Ovary (tissue), 9 donors: ENCODE results near the gene PRRC1. TPM values are rescaled to one million over a fixed set of nuclear protein-coding genes. Genes with fewer than 3 reads are reported as not detected.
A peak's percentile ranks its signal among the peaks of the same experiment; 100 is the strongest.

ENCODE experiments used
- DNase-seq, 5 donors: peaks; one replicate each; pipeline ENCODE4 v3.0.0-alpha.2; 2019 to 2020
- H3K27ac ChIP-seq, 2 donors: fragments of 200-600 bp; one replicate each; pipeline versions ENCODE4 v1.5.1 to v1.8.0; 2019 to 2022
- H3K27me3 ChIP-seq: fragments of 200-600 bp; one replicate; pipeline ENCODE4 v1.8.0; 2022
- H3K36me3 ChIP-seq: fragments of 200-600 bp; sonication (generic); one replicate; pipeline ENCODE4 v1.5.1; 2019
- H3K4me1 ChIP-seq: one replicate; pipeline ENCODE4 v1.8.1; 2013; ENCODE audit warnings: mild to moderate bottlenecking, moderate library complexity; ENCODE audit not compliant: insufficient read depth
- H3K4me3 ChIP-seq: fragments of 200-600 bp; sonication (generic); one replicate; pipeline ENCODE4 v1.5.1; 2017
- H3K9me3 ChIP-seq, 2 donors: fragments of 200-600 bp in 1 of 2; sonication (generic) in 1 of 2; one replicate each; pipeline versions ENCODE4 v1.5.1 to v1.8.1; 2013 to 2019; ENCODE audit warnings: mild to moderate bottlenecking in 1 of 2, moderate library complexity in 1 of 2
- EP300 ChIP-seq: sonication (generic); formaldehyde crosslinking; IDR thresholded peaks from one replicate; pipeline ENCODE4 v1.6.1; 2017; ENCODE audit warnings: antibody characterized with exemption
- POLR2A ChIP-seq: fragments of 450-650 bp; IDR thresholded peaks from one replicate; pipeline ENCODE4 v1.6.1; 2017; ENCODE audit warnings: antibody characterized with exemption, mild to moderate bottlenecking, moderate library complexity
- WGBS, 3 donors: extraction: QIAGEN DNeasy Blood & Tissue Kit in 1 of 3; methylation state at CpG; one replicate each; pipeline versions ENCODE4 v1.1.5 to v1.1.7; 2013 to 2017; 5-methylcytosine and 5-hydroxymethylcytosine counted together
- intact Hi-C, 4 donors: fragments of 100-400 bp; cut with DNase I; formaldehyde crosslinking; loops; one replicate each; pipeline versions ENCODE4 v1.11.0 to v1.15.1; 2022 to 2023
- polyA plus RNA-seq, 2 donors: library from polyadenylated mRNA; stranded (reverse); fragments of 200-250 nt in 1 of 2; fragments of 350-450 nt in 1 of 2; fragmentation: Illumina TruSeq in 1 of 2; extraction: RNeasy Lipid Tissue Mini Kit (QIAGEN cat#74804) in 1 of 2; gene quantifications; one replicate each; pipeline ENCODE4 v1.2.3, GENCODE V29; 2013 to 2014
- total RNA-seq, 7 donors: library from RNA; depleted of rRNA in 2 of 7; stranded (reverse); fragments of >200 nt in 2 of 7; fragmentation: NEBNext Ultra II Directional in 3 of 7; extraction: Animal tissue kit (Norgen Biotek cat#: 25700) in 3 of 7; gene quantifications; one replicate each; pipeline versions ENCODE4 v1.1.0 to v1.2.4, GENCODE V29; 2016 to 2023
- TF ChIP-seq, protein P1 (sequence below), 3 donors: fragments of 450-650 bp in 2 of 3; fragments of 200-600 bp in 1 of 3; IDR thresholded peaks; one replicate each; pipeline versions ENCODE4 v1.5.1 to v1.8.0; 2016 to 2022; ENCODE audit warnings: antibody characterized with exemption in 3 of 3, mild to moderate bottlenecking in 1 of 3
- donor health status: DM: no; HTN: no; CAD: no; lungs with moderate emphysema.
- donor health status: DM: no; HTN: no; CAD: no.
- donor health status: Bipolar disorder and iron deficiency.
- donor health status: DM: yes; HTN: yes; CAD: no.
- donor health status: DM: no; HTN: no; CAD: no.
- donor health status: DM: yes; HTN: yes; CAD: no.

Gene PRRC1
- total and polyA plus RNA-seq, 9 donors, result 19.0 to 59.0 (median 46.1) TPM

DNA sequence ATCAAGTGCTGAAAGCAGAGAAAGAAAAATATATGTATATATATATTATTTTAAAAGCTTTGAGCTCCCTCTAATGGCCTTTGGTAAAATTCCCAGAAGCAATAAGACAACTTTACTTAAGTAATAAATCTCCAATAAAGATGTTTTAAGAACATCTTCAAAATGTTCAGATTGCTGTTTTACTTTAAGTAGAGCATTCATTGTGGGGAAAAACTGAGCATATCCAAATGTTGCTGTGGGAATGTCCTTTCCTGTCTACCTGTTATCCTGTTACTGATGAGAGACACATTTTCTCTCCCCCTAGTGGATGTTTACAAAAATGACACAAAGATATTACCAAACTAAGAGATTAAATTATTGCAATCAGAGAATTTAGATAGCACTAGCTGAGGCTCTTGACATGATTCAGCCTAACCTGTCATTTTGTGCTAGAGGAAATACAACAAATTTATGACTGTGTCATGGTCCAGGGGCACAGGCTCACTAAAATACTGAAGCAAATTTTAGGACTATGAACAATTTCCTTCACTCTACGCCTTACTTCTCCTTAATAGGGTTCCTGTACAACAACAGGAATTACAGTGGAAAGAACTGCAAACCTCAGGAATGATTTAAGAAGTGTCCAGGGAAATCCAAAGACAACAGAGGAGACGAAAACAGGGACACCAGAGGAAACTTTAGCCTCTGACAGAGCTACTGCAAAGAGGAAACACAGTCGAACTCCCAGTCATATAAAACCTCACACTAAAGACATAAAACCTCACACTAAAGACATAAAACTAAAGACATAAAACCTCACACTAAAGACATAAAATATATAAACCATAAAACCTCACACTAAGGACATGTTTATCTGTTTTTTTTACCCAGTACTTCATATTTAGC lies 24.3 kb upstream of the PRRC1 start:
- no peaks in the 10 kb centered on the region for H3K4me1 ChIP-seq
- H3K36me3 ChIP-seq, result no peaks in the 10 kb centered on the region
- no peak overlapping the region for H3K27ac ChIP-seq
- intact Hi-C loops, result loop anchor here in 2 of 4 donors (5.0 to 10.0 kb wide), 2 partner anchors 656 to 658 kb away; no protein-coding TSS in a partner anchor
- no peaks in the 10 kb centered on the region for H3K27me3 ChIP-seq
- no peak for TF ChIP-seq EP300
- TF ChIP-seq, protein P1, sequence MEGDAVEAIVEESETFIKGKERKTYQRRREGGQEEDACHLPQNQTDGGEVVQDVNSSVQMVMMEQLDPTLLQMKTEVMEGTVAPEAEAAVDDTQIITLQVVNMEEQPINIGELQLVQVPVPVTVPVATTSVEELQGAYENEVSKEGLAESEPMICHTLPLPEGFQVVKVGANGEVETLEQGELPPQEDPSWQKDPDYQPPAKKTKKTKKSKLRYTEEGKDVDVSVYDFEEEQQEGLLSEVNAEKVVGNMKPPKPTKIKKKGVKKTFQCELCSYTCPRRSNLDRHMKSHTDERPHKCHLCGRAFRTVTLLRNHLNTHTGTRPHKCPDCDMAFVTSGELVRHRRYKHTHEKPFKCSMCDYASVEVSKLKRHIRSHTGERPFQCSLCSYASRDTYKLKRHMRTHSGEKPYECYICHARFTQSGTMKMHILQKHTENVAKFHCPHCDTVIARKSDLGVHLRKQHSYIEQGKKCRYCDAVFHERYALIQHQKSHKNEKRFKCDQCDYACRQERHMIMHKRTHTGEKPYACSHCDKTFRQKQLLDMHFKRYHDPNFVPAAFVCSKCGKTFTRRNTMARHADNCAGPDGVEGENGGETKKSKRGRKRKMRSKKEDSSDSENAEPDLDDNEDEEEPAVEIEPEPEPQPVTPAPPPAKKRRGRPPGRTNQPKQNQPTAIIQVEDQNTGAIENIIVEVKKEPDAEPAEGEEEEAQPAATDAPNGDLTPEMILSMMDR (IDR thresholded peaks at IDR 0.05), result peak in 2 of 3 donors; percentile 5 to 55
- TF ChIP-seq POLR2A, result no peak
- H3K4me3 ChIP-seq, result no peak overlapping the region
- no peaks in the 10 kb centered on the region for H3K9me3 ChIP-seq
- WGBS, 3 donors, result 56 to 62% (median 61%) methylated on average over 3 of the region's 3 CpGs
- DNase-seq, result no peak

GRCh38 chr5:127498548-127498947 lies 18.9 kb upstream of the PRRC1 start:
- 74 to 89% (median 80%) methylated on average over 1 of the region's 1 CpG for WGBS, 3 donors
- intact Hi-C loops, result loop anchor here in 1 of 4 donors (10.0 kb wide), 1 partner anchor 664 kb away; no protein-coding TSS in a partner anchor
- Histone ChIP-seq H3K36me3 (no peaks in the 10 kb centered on the region), H3K4me3 (no peak overlapping the region), H3K27ac (no peak overlapping the region), H3K4me1 (no peaks in the 10 kb centered on the region), H3K27me3 (no peaks in the 10 kb centered on the region), H3K9me3 (no peaks in the 10 kb centered on the region)
- TF ChIP-seq EP300 (no peak), POLR2A (no peak)
- TF ChIP-seq, protein P1 (IDR thresholded peaks at IDR 0.05), result no peak
- DNase-seq, result no peak

GRCh38 chr5:127505905-127506304 lies 11.5 kb upstream of the PRRC1 start:
- H3K27ac ChIP-seq, result no peak overlapping the region
- TF ChIP-seq, protein P1 (IDR thresholded peaks at IDR 0.05), result no peak
- TF ChIP-seq EP300, result no peak
- no peak for TF ChIP-seq POLR2A
- H3K36me3 ChIP-seq, result no peaks in the 10 kb centered on the region
- H3K4me1 ChIP-seq, result no peaks in the 10 kb centered on the region
- WGBS, 3 donors, result 77 to 87% (median 80%) methylated on average over 2 of the region's 2 CpGs
- no peak overlapping the region for H3K4me3 ChIP-seq
- no peaks in the 10 kb centered on the region for H3K9me3 ChIP-seq
- intact Hi-C loops, result loop anchor here in 1 of 4 donors (5.0 kb wide), 1 partner anchor 1949 kb away; no protein-coding TSS in a partner anchor
- H3K27me3 ChIP-seq, result no peaks in the 10 kb centered on the region
- no peak for DNase-seq

DNA sequence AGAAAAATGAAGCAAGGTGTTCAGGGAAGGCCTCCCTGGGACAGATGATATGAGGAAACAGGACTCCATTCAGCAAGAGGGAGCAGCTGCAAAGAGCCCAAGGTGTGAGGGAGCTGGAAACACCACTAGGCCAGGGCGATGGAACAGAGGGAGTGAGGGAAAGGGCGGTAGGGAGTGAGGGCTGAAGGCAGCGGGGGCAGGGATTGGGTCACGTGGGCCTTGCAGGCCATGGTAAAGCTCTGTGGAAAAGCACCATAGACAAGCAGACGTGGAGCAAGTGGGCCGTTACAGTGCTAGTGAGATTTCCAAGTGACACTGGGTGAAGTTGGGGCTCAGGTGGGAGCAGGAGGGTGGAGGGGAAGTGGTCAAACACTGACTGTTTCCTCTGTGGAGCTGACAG lies 10.8 kb upstream of the PRRC1 start:
- Histone ChIP-seq H3K27me3 (no peaks in the 10 kb centered on the region), H3K36me3 (no peaks in the 10 kb centered on the region), H3K27ac (no peak overlapping the region), H3K4me3 (no peak overlapping the region), H3K4me1 (no peaks in the 10 kb centered on the region), H3K9me3 (no peaks in the 10 kb centered on the region)
- intact Hi-C loops, result loop anchor here in 1 of 4 donors (5.0 kb wide), 1 partner anchor 1949 kb away; no protein-coding TSS in a partner anchor
- DNase-seq, result no peak
- TF ChIP-seq POLR2A, result no peak
- TF ChIP-seq, protein P1 (IDR thresholded peaks at IDR 0.05), result no peak
- TF ChIP-seq EP300, result no peak
- 76 to 82% (median 77%) methylated on average over 6 of the region's 6 CpGs for WGBS, 3 donors
